HG02642 (cell line): Measurements from ENCODE around the gene IGF2R.

ENCODE experiments used
- ATAC-seq: cut with Tn5 transposase; IDR thresholded peaks from one replicate; pipeline ENCODE4 v1.9.1; 2021; ENCODE audit warnings: mild to moderate bottlenecking; ENCODE audit not compliant: unreplicated experiment, poor library complexity

Gene IGF2R

GRCh38 chr6:160013987-160014868, 45.3 kb downstream of the IGF2R start:
- ATAC-seq = no peak

- no peak for ATAC-seq
These were observed 45.9 kb downstream of the IGF2R start for GRCh38 chr6:160014869-160015182.

- no peak for ATAC-seq
These were observed 47.1 kb downstream of the IGF2R start for GRCh38 chr6:160015778-160016684.

- ATAC-seq = no peak
These were observed 53.2 kb downstream of the IGF2R start for GRCh38 chr6:160022101-160022500.

GRCh38 chr6:160022793-160023192, 53.9 kb downstream of the IGF2R start:
- ATAC-seq = no peak

GRCh38 chr6:160024152-160024551, 55.3 kb downstream of the IGF2R start:
- ATAC-seq = no peak

GRCh38 chr6:160027076-160027475, 58.2 kb downstream of the IGF2R start:
- ATAC-seq = no peak

- ATAC-seq = no peak
These were observed 59.0 kb downstream of the IGF2R start for GRCh38 chr6:160027931-160028330.

- no peak for ATAC-seq
These were observed 59.8 kb downstream of the IGF2R start for GRCh38 chr6:160028487-160029275.

GRCh38 chr6:160029525-160029924, 60.6 kb downstream of the IGF2R start:
- no peak for ATAC-seq

- no peak for ATAC-seq
These were observed 61.2 kb downstream of the IGF2R start for GRCh38 chr6:160030103-160030502.

GRCh38 chr6:160031442-160031841, 62.6 kb downstream of the IGF2R start:
- ATAC-seq = no peak

GRCh38 chr6:160031871-160032270, 63.0 kb downstream of the IGF2R start:
- ATAC-seq = no peak

- no peak for ATAC-seq
These were observed 63.7 kb downstream of the IGF2R start for GRCh38 chr6:160032538-160032937.

- no peak for ATAC-seq
These were observed 65.4 kb downstream of the IGF2R start for GRCh38 chr6:160034036-160034930.

GRCh38 chr6:160035241-160035640, 66.4 kb downstream of the IGF2R start:
- no peak for ATAC-seq

- no peak for ATAC-seq
These were observed 66.9 kb downstream of the IGF2R start for GRCh38 chr6:160035693-160036330.

- no peak for ATAC-seq
These were observed 67.4 kb downstream of the IGF2R start for GRCh38 chr6:160036331-160036695.

GRCh38 chr6:160036790-160037206, 67.9 kb downstream of the IGF2R start:
- ATAC-seq = no peak
